ENCODE data around the gene PTGES2.

GRCh38 chr9:128072144-128073021 lies 55.1 kb downstream of the PTGES2 start:
- TF ChIP-seq CTCF (conservative IDR thresholded peaks at IDR 0.05; ENCODE audit: low read depth in 2 of 2) = no peak
- TF ChIP-seq REST (IDR thresholded peaks at IDR 0.05; ENCODE audit: unreplicated experiment) = no peak
- TF ChIP-seq EZH2 (IDR thresholded peaks at IDR 0.05; ENCODE audit: low read depth, unreplicated experiment) = no peak
- TF ChIP-seq EZH2phosphoT487 (IDR thresholded peaks at IDR 0.05; ENCODE audit: unreplicated experiment) = no peak
- no peak for TF ChIP-seq POLR2AphosphoS5 (IDR thresholded peaks at IDR 0.05; ENCODE audit: low read depth)
- no peak for TF ChIP-seq JUNB (IDR thresholded peaks at IDR 0.05; ENCODE audit: unreplicated experiment)
- TF ChIP-seq CREB1 (CRISPR knock-in tag; IDR thresholded peaks at IDR 0.05; ENCODE audit: low read depth) = no peak

Data from GM23338 (cell line).